Superior temporal gyrus (tissue), 1 donor: ENCODE results near the gene DEFB118.
"Not testable (repeated sequence)": the region's sequence is repeated elsewhere in the genome, so short reads cannot be mapped to it uniquely, and the experiment has no call there.

Source experiments
- DNase-seq: peaks from one replicate; pipeline ENCODE4 v3.0.0-alpha.2; 2016; ENCODE audit errors: extremely low spot score

DEFB118 gene, protein sequence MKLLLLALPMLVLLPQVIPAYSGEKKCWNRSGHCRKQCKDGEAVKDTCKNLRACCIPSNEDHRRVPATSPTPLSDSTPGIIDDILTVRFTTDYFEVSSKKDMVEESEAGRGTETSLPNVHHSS

GRCh38 chr20:31368301-31368700, at the start of gene DEFB118:
TSS of gene DEFB118 (plus strand) at chr20:31368601. CDS start at chr20:31368651, 50 bp downstream.
- no peak for DNase-seq

DNA sequence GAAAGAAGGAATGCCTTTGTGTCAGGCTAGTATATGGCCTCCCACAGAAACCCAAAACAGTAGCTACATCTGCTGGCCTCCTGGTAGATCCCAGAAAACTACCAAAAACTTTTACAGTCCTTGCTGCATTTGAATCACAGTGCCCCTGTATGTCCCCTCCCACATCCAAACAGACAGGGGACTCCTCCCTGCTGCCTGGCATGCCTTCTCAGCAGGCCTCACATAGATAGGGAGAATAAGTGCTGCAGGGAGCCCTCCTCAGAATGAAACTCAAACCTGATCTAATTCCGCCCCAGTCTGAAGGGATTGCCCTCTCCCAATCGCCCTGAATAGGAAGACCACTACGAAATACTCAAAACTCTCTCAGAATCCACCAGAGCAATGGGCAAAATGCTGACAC, 45.9 kb upstream of the DEFB118 start:
- DNase-seq = no peak

DNA sequence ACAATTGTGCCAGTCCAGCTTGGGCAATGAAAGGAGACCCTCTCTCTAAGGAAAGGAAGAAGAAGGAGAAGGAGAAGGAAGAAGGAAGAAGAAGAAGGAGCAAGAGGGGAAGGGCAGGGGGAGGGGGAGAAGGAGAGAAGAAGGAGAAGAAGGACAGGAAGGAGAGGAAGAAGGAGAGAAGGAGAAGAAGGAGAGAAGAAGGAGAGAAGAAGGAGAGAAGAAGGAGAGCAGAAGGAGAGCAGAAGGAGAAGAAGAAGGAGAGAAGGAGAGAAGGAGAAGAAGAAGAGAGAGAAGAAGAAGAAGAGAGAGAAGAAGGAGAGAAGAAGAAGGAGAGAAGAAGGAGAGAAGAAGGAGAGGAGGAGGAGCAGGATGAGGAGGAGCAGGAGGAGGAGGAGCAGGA, 37.5 kb upstream of the DEFB118 start:
- DNase-seq = no peak

- no peak for DNase-seq
Measured at GRCh38 chr20:31341470-31341869, 26.9 kb upstream of the DEFB118 start.

DNA sequence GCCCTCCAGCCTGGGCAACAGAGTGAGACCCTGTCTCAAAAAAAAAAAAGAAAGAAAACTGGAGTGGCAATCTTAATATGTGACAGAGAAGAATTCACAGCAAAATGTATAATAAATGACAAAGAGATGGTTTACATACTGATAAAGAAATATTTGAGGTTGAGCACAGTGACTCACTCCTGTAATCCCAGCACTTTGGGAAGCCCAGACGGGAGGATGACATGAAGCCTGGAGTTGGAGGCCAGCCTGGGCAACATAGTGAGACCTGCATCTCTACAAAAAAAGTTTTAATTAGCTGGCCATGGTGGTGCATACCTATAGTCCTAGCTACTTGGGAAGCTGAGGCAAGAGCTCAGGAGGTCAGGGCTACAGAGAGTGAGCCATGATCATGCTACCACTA, 12.4 kb upstream of the DEFB118 start:
- DNase-seq = no peak

GRCh38 chr20:31363295-31363694, 5.1 kb upstream of the DEFB118 start:
- DNase-seq = no peak

DNA sequence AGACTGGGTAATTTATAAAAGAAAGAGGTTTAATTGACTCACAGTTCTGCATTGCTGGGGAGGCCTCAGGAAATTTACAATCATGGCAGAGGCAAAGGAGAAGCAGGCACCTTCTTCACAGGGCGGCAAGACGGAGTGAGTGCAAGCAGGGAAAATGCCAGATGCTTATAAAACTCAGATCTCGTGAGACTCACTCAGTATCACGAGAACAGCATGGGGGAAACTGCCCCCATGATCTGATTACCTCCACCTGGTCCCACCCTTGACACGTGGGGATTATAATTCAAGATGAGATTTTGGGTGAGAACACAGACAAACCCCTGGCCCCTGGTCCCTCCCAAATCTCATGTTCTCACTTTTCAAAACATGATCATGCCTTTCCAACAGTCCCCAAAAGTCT, 4.1 kb upstream of the DEFB118 start:
- not testable (repeated sequence) for DNase-seq

GRCh38 chr20:31374346-31374745, 5.9 kb downstream of the DEFB118 start:
- DNase-seq = no peak

- no peak for DNase-seq
Measured at GRCh38 chr20:31390490-31390889, 22.1 kb downstream of the DEFB118 start, which contains the start of gene DEFB119. TSS of gene DEFB119 (minus strand) at chr20:31390590. CDS start at chr20:31390483, 107 bp downstream.

DNA sequence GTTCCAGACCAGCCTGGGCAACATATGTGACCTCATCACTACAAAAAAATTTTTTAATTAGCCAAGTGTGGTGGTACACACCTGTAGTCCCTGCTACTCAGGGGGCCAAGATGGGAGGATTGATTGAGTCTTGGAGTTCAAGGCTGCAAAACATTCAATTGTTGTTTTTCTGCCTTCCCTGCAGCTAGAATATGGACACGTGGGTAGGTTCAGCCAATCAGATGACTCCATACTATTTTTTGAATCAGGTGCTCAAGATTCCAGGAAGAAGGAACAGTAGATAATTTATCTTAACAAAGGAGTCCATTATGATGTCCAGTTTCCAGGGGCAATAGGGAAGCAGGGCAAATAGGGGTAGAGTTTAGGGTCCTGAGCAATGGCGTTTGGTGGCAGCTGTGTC, 24.4 kb downstream of the DEFB118 start:
- DNase-seq = no peak

DNA sequence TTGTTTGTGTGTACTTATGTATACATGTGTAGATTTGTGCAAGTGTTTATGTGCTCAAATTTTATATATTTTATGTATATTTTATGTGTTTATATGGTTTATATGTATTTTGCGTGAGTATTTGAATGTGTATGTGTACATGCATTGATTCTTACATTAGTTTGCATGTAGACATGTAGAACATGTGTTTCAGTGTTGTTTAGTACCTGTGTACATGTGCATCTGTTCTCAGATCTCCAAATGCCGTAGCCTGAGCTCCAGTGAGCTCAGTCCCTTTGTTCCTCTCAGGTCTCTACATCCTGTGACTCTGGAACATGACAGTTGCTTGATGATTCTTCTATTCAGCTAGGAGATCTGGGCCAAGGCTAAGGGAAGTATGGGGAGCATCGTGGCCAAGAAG, 26.5 kb downstream of the DEFB118 start:
- no peak for DNase-seq

DNA sequence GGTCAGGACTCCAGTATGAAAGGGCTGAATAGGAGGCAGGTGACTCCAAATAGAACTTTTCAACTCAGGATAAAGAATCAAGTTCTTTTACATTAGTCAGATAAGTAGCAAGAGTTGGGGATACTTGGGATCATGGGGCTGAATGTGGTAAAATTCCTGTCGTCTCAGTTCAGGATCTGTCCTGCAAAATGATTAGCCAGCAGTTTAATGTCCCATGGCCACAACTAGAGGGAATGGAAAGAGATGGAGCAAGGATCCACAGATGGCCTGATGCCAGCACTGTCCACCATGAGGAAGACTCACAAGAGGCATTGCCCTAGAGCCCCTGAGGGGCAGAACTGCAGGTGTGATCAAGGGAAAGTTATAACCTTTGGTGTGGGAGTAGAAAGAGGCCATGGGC, 35.5 kb downstream of the DEFB118 start:
- no peak for DNase-seq

DNA sequence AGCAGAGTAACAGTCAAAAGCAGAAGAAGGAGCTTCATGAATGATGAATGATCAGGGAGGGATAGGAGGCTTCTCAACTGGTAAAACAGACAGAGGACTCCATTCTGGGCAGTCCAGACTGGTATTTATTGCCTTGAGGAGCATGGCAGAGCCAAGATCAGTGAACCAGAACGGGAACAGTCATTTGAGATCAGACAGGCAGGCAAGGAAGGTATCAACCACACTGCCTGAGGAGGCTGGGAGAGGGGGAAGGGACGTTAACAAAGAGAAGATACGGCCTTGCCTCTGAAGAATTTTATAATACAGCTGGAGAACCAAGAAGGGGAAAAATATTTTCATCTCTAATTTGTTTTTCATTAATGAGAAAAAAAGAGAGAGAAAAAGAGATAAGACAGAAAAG, 37.7 kb downstream of the DEFB118 start, which contains the start of gene DEFB121:
Gene DEFB121 (minus strand): TSS at position 101 of the 400 bp plus-strand sequence. CDS start 63 bp downstream, at position 38.
- DNase-seq = no peak

DNA sequence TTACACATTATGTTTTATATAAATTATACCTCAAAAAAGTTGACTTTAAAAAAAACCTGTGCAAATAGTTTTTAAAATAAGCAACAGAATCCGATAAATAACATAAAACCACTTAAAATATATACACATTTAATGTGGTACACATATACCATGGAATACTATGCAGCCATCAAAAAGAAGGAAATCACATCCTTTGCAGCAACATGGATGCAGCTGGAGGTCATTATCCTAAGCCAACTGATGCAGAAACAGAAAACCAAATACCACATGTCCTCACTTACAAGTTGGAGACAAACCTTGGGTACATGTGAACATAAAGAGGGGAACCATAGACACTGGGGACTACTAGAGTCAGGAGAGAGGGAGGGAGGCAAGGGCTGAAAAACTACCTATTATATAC, 41.6 kb downstream of the DEFB118 start:
- no peak for DNase-seq

GRCh38 chr20:31414381-31414780, 46.0 kb downstream of the DEFB118 start:
- no peak for DNase-seq

DNA sequence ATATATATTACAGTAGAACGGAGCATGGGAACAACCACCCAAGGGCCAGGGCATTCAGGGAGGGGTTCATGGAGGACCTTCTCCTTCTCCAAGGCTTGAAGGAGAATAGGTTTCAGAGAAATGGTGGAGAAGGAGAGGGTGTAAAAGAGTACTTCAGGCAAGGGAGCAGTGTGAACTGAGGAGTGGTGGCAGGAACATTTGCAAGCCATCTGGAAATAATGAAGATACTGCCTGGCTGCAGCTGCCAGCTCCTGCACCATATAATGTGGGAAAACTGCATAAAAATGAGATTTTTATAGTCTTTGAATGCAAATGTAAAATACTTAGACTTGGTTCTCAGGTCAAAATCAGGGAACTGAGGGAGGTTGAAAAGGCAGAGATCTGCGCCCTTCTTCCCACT, 47.3 kb downstream of the DEFB118 start:
- DNase-seq = no peak

DNA sequence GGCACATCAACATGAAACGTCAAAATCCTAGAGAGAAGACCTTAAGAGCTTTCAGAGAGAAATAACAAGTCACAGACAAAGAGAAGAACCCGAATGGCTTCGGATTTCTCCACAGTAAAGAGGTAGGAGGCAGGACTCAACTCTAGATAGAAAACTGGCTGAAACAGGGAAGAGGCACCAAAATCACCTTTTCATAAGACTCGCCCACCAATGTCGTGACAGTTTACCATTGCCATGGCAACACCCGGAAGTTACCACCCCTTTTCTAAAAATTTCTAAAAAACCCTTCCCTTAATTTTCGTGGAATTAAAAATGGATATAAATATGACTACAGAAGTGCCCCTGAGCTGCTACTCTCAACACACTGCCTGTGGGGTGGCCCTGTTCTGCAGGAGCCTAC, 49.9 kb downstream of the DEFB118 start:
- no peak for DNase-seq
